HAP-1 (cell line): Measurements from ENCODE around the gene SYCE3.

Experiments used
- DNase-seq, 2 experiments: peaks; one replicate each; pipeline ENCODE4 v3.0.0-alpha.2; 2016 to 2020; ENCODE audit warnings: low spot score in 2 of 2
- H3K27me3 ChIP-seq: fragments of 250-450 bp; sonication (Bioruptor Pico); 2 replicates; pipeline ENCODE4 v1.5.1; 2020; ENCODE audit warnings: low read depth, mild to moderate bottlenecking, moderate library complexity
- H3K36me3 ChIP-seq: fragments of 250-450 bp; sonication (Bioruptor Pico); replicated peaks from 2 replicates; pipeline ENCODE4 v1.5.1; 2020; ENCODE audit warnings: mild to moderate bottlenecking
- H3K4me1 ChIP-seq: fragments of 250-450 bp; sonication (Bioruptor Pico); 2 replicates; pipeline ENCODE4 v1.5.1; 2020; ENCODE audit warnings: mild to moderate bottlenecking
- H3K4me3 ChIP-seq: fragments of 250-450 bp; sonication (Bioruptor Pico); 2 replicates; pipeline ENCODE4 v1.5.1; 2020; ENCODE audit warnings: mild to moderate bottlenecking, moderate library complexity
- H3K9me3 ChIP-seq: fragments of 250-450 bp; sonication (Bioruptor Pico); 2 replicates; pipeline ENCODE4 v1.5.1; 2020; ENCODE audit warnings: mild to moderate bottlenecking, moderate library complexity
- in situ Hi-C: fragments of 300-500 bp; cut with MboI; formaldehyde crosslinking; loops from 3 replicates; pipeline ENCODE4 v1.14.3; 2020; ENCODE audit warnings: low sequenced_read_pairs, inconsistent platforms, mixed read lengths

Gene SYCE3

GRCh38 chr22:50605002-50605612 is 42.4 kb upstream of the SYCE3 start:
- peaks cover 4% of the 10 kb centered on the region; the same call in 1 of the 2 replicates for H3K4me1 ChIP-seq
- in situ Hi-C loops = no loop called here
- no peaks in the 10 kb centered on the region for H3K9me3 ChIP-seq
- no peaks in the 10 kb centered on the region for H3K27me3 ChIP-seq
- H3K4me3 ChIP-seq = no peak overlapping the region
- no peak for DNase-seq
- H3K36me3 ChIP-seq = no peaks in the 10 kb centered on the region

- Histone ChIP-seq H3K4me3 (no peak overlapping the region), H3K27me3 (no peaks in the 10 kb centered on the region), H3K4me1 (peaks cover 8% of the 10 kb centered on the region), H3K9me3 (no peaks in the 10 kb centered on the region), H3K36me3 (no peaks in the 10 kb centered on the region)
- DNase-seq = no peak
- in situ Hi-C loops = no loop called here
These were observed 41.7 kb upstream of the SYCE3 start for GRCh38 chr22:50604256-50605001.

GRCh38 chr22:50603511-50604255 is 41.0 kb upstream of the SYCE3 start:
- no peak overlapping the region for H3K4me3 ChIP-seq
- H3K9me3 ChIP-seq = no peaks in the 10 kb centered on the region
- no peaks in the 10 kb centered on the region for H3K27me3 ChIP-seq
- DNase-seq = no peak
- in situ Hi-C loops = no loop called here
- H3K4me1 ChIP-seq = peaks cover 8% of the 10 kb centered on the region
- H3K36me3 ChIP-seq = no peaks in the 10 kb centered on the region

- Histone ChIP-seq H3K9me3 (no peaks in the 10 kb centered on the region), H3K4me3 (no peak overlapping the region), H3K27me3 (no peaks in the 10 kb centered on the region), H3K4me1 (peaks cover 8% of the 10 kb centered on the region), H3K36me3 (no peaks in the 10 kb centered on the region)
- in situ Hi-C loops = no loop called here
- DNase-seq = peak in 1 of 2 experiments; percentile 6
These were observed 39.6 kb upstream of the SYCE3 start for GRCh38 chr22:50602338-50602700.

- in situ Hi-C loops = no loop called here
- peak in 1 of 2 experiments; percentile 4 for DNase-seq
- Histone ChIP-seq H3K9me3 (no peaks in the 10 kb centered on the region), H3K27me3 (no peaks in the 10 kb centered on the region), H3K36me3 (no peaks in the 10 kb centered on the region), H3K4me1 (peaks cover 8% of the 10 kb centered on the region), H3K4me3 (peak overlapping the region; percentile 44; the same call in 1 of the 2 replicates)
These were observed 39.1 kb upstream of the SYCE3 start for GRCh38 chr22:50601669-50602337.

GRCh38 chr22:50600967-50601668 is 38.4 kb upstream of the SYCE3 start:
- peak overlapping the region; percentile 44 for H3K4me3 ChIP-seq
- H3K36me3 ChIP-seq = no peaks in the 10 kb centered on the region
- peak in 1 of 2 experiments; percentile 39 for DNase-seq
- peaks cover 8% of the 10 kb centered on the region for H3K4me1 ChIP-seq
- in situ Hi-C loops = no loop called here
- no peaks in the 10 kb centered on the region for H3K27me3 ChIP-seq
- no peaks in the 10 kb centered on the region for H3K9me3 ChIP-seq

GRCh38 chr22:50600538-50600937 is 37.8 kb upstream of the SYCE3 start, which contains the start of gene MAPK8IP2:
TSS of gene MAPK8IP2 (plus strand) at chr22:50600793. CDS start at chr22:50600819, 26 bp downstream.
- in situ Hi-C loops = no loop called here
- H3K9me3 ChIP-seq = no peaks in the 10 kb centered on the region
- peak; percentile 42 to 78 for DNase-seq
- H3K4me1 ChIP-seq = peaks cover 8% of the 10 kb centered on the region
- no peaks in the 10 kb centered on the region for H3K27me3 ChIP-seq
- peak within 1 kb of the TSS; percentile 44 for H3K4me3 ChIP-seq
- no peaks in the 10 kb centered on the region for H3K36me3 ChIP-seq

GRCh38 chr22:50599816-50600455 is 37.2 kb upstream of the SYCE3 start:
- DNase-seq = peak; percentile 28 to 87
- Histone ChIP-seq H3K27me3 (no peaks in the 10 kb centered on the region), H3K4me3 (peak overlapping the region; percentile 22), H3K36me3 (no peaks in the 10 kb centered on the region), H3K9me3 (no peaks in the 10 kb centered on the region), H3K4me1 (peaks cover 8% of the 10 kb centered on the region)
- in situ Hi-C loops = no loop called here

- H3K27me3 ChIP-seq = no peaks in the 10 kb centered on the region
- H3K9me3 ChIP-seq = no peaks in the 10 kb centered on the region
- in situ Hi-C loops = no loop called here
- no peak overlapping the region for H3K4me3 ChIP-seq
- H3K36me3 ChIP-seq = no peaks in the 10 kb centered on the region
- DNase-seq = no peak
- peaks cover 8% of the 10 kb centered on the region for H3K4me1 ChIP-seq
These were observed 34.4 kb upstream of the SYCE3 start for GRCh38 chr22:50597097-50597496.

GRCh38 chr22:50595189-50595588 is 32.5 kb upstream of the SYCE3 start:
- Histone ChIP-seq H3K27me3 (no peaks in the 10 kb centered on the region), H3K4me3 (no peak overlapping the region), H3K4me1 (peaks cover 5% of the 10 kb centered on the region; the same call in 1 of the 2 replicates), H3K36me3 (no peaks in the 10 kb centered on the region), H3K9me3 (no peaks in the 10 kb centered on the region)
- no peak for DNase-seq
- in situ Hi-C loops = no loop called here

GRCh38 chr22:50587407-50587806 is 24.7 kb upstream of the SYCE3 start:
- H3K9me3 ChIP-seq = no peaks in the 10 kb centered on the region
- peaks cover 4% of the 10 kb centered on the region; the same call in 1 of the 2 replicates for H3K4me1 ChIP-seq
- no peaks in the 10 kb centered on the region for H3K27me3 ChIP-seq
- H3K36me3 ChIP-seq = no peaks in the 10 kb centered on the region
- in situ Hi-C loops = no loop called here
- H3K4me3 ChIP-seq = no peak overlapping the region
- no peak for DNase-seq

- no peak for DNase-seq
- H3K36me3 ChIP-seq = peaks cover under 1% of the 10 kb centered on the region; the same call in 1 of the 2 replicates
- no peaks in the 10 kb centered on the region for H3K27me3 ChIP-seq
- in situ Hi-C loops = no loop called here
- peaks cover 9% of the 10 kb centered on the region for H3K4me1 ChIP-seq
- no peak overlapping the region for H3K4me3 ChIP-seq
- H3K9me3 ChIP-seq = no peaks in the 10 kb centered on the region
These were observed 23.7 kb upstream of the SYCE3 start for GRCh38 chr22:50586416-50586815.

- in situ Hi-C loops = no loop called here
- no peaks in the 10 kb centered on the region for H3K9me3 ChIP-seq
- peaks cover 12% of the 10 kb centered on the region for H3K4me1 ChIP-seq
- no peak overlapping the region for H3K4me3 ChIP-seq
- no peaks in the 10 kb centered on the region for H3K27me3 ChIP-seq
- no peak for DNase-seq
- peaks cover 6% of the 10 kb centered on the region for H3K36me3 ChIP-seq
These were observed 23.1 kb upstream of the SYCE3 start for GRCh38 chr22:50585781-50586180.
